BLaER1 treated with 17β-estradiol and CSF1 and Interleukin-3, amounts not matched to agents 10 nM and 100 nM (cell line): ENCODE results near the gene ACOT6.
"Not testable (repeated sequence)": the region's sequence is repeated elsewhere in the genome, so short reads cannot be mapped to it uniquely, and the experiment has no call there.

ENCODE experiments used
- H3K27ac ChIP-seq, 11 experiments: shearing (Covaris generic); formaldehyde crosslinking; 2 replicates each; pipeline ENCODE4 v1.8.1; 2022
- H3K27me3 ChIP-seq, 11 experiments: shearing (Covaris generic); formaldehyde crosslinking; 2 replicates each; pipeline ENCODE4 v1.8.1; 2022
- H3K36me3 ChIP-seq, 11 experiments: shearing (Covaris generic); formaldehyde crosslinking; 2 replicates each; pipeline ENCODE4 v1.8.1; 2022
- H3K4me1 ChIP-seq, 10 experiments: shearing (Covaris generic); formaldehyde crosslinking; 2 replicates each; pipeline ENCODE4 v1.8.1; 2022
- H3K4me2 ChIP-seq, 11 experiments: shearing (Covaris generic); formaldehyde crosslinking; 2 replicates each; pipeline ENCODE4 v1.8.1; 2022
- H3K4me3 ChIP-seq, 10 experiments: shearing (Covaris generic); formaldehyde crosslinking; 2 replicates each; pipeline ENCODE4 v1.8.1; 2022
- H3K9ac ChIP-seq, 11 experiments: shearing (Covaris generic); formaldehyde crosslinking; 2 replicates each; pipeline ENCODE4 v1.8.1; 2022
- H3K9me3 ChIP-seq, 11 experiments: shearing (Covaris generic); formaldehyde crosslinking; replicated peaks in 1 of 11; 2 replicates each; pipeline ENCODE4 v1.8.1; 2022
- H4K20me1 ChIP-seq, 11 experiments: shearing (Covaris generic); formaldehyde crosslinking; 2 replicates each; pipeline ENCODE4 v1.8.1; 2022
- Cebpa-rat ChIP-seq, 11 experiments: shearing (Covaris generic); IDR thresholded peaks; 2 replicates each; pipeline ENCODE4 v1.8.1; 2022

The ACOT6 gene

DNA sequence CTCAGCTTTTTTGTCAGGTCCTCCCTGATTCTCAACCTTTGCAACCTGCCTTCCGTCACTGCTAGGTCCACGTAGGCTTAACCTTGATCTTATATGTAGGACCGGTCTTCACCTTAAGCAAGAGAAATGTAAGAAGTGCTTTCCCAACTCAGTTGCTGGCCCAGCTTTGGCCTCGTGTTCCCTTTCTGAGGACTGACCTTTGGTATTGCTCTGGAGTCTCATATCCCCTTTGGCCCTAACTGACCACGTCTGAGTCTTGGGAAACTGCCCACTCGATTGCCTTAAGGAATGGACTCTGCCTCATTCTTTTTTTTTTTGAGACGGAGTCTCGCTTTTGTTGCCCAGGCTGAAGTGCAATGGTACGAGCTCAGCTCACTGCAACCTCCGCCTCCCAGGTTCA lies 8.0 kb downstream of the ACOT6 start:
- H3K4me3 ChIP-seq, result no peak overlapping the region
- TF ChIP-seq Cebpa-rat (IDR thresholded peaks at IDR 0.05), result no peak

DNA sequence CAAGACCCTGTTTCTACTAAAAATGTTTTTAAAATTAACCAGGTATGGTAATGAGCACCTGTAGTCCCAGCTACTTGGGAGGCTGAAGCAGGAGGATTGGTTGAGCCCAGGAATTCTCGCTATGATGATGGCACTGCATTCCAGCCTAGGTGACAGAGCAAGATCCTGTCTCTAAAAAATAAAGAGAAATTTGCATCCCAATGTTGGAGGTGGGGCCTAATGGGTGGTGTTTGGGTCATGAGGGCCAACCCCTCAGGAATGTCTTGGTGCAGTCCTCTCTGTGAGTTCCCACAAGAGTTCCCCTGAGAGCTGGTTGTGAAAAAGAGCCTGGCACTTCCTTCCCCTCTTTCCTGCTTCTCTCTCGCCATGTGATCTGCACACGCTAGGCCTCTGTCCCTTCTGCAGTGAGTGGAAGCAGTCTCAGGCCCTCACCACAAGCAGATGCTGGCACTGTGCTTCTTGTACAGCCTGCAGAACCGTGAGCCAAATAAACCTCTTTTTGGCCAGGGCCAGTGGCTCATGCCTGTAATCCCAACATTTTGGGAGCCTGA lies 11.3 kb downstream of the ACOT6 start:
- Histone ChIP-seq H3K4me3 (no peak overlapping the region), H3K9me3 (peaks cover 9 to 18% (median 13%) of the 10 kb centered on the region in 11 experiments; a peak in 18 of 22 replicates), H3K36me3 (no peaks in the 10 kb centered on the region), H3K4me1 (peaks cover 5 to 10% (median 7%) of the 10 kb centered on the region in 10 experiments; a peak in 14 of 20 replicates), H4K20me1 (no peaks in the 10 kb centered on the region), H3K27ac (no peak overlapping the region), H3K4me2 (peak overlapping the region; percentile 1 to 53 (median 34); a peak in 16 of 22 replicates), H3K9ac (no peak overlapping the region), H3K27me3 (no peaks in the 10 kb centered on the region)
- no peak for TF ChIP-seq Cebpa-rat (IDR thresholded peaks at IDR 0.05)

More for the DNA sequence above, 8.0 kb downstream of the ACOT6 start:
- H3K27ac ChIP-seq, result no peak overlapping the region
- peaks cover 5 to 10% (median 7%) of the 10 kb centered on the region in 10 experiments; a peak in 14 of 20 replicates for H3K4me1 ChIP-seq
- no peaks in the 10 kb centered on the region for H4K20me1 ChIP-seq
- H3K9me3 ChIP-seq, result peaks cover 9 to 18% (median 13%) of the 10 kb centered on the region in 11 experiments; a peak in 18 of 22 replicates
- H3K9ac ChIP-seq, result no peak overlapping the region
- H3K4me2 ChIP-seq, result no peak overlapping the region
- H3K36me3 ChIP-seq, result no peaks in the 10 kb centered on the region
- no peaks in the 10 kb centered on the region for H3K27me3 ChIP-seq

DNA sequence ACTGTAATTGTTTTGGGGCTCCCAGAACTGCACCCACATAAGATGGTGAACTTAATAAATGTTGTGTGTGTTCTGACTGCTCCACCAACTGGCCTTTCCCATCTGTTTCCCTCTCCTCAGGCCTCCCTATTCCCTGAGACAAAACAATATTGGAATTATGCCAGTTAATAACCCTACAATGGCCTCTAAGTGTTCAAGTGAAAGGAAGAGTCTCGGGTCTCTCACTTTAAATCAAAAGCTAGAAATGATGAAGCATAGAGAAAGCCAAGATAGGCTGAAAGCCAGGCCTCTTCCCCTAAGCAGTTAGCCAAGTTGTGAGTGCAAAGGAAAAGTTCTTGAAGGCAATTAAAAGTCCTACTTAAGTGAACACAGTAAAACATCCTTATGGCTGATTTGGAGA lies 13.4 kb downstream of the ACOT6 start:
- H3K36me3 ChIP-seq, result no peaks in the 10 kb centered on the region
- no peak overlapping the region for H3K4me3 ChIP-seq
- no peak for TF ChIP-seq Cebpa-rat (IDR thresholded peaks at IDR 0.05)
- no peaks in the 10 kb centered on the region for H3K27me3 ChIP-seq
- H3K4me2 ChIP-seq, result no peak overlapping the region
- peaks cover 9 to 18% (median 13%) of the 10 kb centered on the region in 11 experiments; a peak in 18 of 22 replicates for H3K9me3 ChIP-seq
- peaks cover 5 to 10% (median 7%) of the 10 kb centered on the region in 10 experiments; a peak in 14 of 20 replicates for H3K4me1 ChIP-seq
- H4K20me1 ChIP-seq, result no peaks in the 10 kb centered on the region
- no peak overlapping the region for H3K27ac ChIP-seq
- H3K9ac ChIP-seq, result no peak overlapping the region

DNA sequence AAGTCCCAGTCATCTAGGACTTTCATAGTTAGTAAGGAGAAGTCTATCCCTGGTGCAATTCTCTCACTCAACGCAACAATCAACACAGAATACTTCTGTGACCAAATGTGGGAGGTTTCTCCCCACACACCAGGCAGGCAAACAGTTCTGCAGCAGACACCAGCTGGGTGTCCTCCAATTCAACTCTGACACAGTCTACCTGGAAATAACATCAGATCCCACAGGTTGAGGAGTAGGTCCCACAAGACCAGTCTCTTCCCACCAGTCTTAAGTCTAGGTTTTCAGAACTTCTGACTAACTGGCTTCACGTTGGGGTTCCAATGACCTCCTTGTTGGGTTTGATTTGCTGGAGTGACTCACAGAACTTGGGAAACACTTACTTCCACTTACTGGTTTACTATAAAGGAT lies 14.8 kb downstream of the ACOT6 start:
- peaks cover 5 to 10% (median 7%) of the 10 kb centered on the region in 10 experiments; a peak in 14 of 20 replicates for H3K4me1 ChIP-seq
- no peaks in the 10 kb centered on the region for H4K20me1 ChIP-seq
- no peaks in the 10 kb centered on the region for H3K36me3 ChIP-seq
- H3K4me3 ChIP-seq, result no peak overlapping the region
- no peak overlapping the region for H3K4me2 ChIP-seq
- H3K27ac ChIP-seq, result no peak overlapping the region
- peaks cover 9 to 18% (median 13%) of the 10 kb centered on the region in 11 experiments; a peak in 18 of 22 replicates for H3K9me3 ChIP-seq
- no peak overlapping the region for H3K9ac ChIP-seq
- no peaks in the 10 kb centered on the region; a peak in 1 of 22 replicates for H3K27me3 ChIP-seq
- no peak for TF ChIP-seq Cebpa-rat (IDR thresholded peaks at IDR 0.05)

DNA sequence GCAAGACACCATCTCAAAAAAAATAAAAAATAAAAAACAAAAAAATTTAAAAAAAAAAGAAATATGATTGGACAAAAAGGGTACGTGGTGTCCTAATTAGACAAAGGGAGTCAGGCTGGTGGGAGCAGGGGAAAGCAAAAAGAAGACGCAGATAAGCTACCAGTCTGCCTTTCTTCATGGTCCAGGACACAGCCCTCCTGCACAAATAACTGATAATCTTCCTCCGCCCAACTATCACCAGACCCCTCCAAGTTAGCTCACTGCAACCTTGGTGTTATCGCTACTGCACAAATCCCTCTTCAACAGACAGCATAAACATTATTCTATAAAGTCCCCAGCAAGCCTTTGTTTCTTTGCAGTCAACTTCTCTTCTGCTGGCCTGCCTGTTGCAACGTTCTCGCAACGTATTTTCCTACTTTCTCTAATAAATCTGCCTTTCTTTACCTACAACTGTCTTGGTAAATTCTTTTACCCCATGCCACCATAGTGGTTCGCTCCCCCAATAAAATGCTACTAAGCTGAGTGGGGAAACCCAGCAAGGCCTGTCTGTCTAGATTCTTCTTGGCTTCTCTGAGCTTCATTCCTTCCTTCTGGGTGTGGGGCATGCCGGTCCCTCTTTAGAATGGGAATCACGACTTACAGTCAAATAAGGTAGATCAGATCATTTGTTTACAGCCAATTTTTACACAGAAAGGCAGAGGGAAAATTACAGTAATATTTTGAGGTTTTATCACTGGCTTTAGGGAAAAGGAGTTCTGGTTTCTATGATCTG lies 17.9 kb downstream of the ACOT6 start:
- H3K36me3 ChIP-seq, result no peaks in the 10 kb centered on the region

DNA sequence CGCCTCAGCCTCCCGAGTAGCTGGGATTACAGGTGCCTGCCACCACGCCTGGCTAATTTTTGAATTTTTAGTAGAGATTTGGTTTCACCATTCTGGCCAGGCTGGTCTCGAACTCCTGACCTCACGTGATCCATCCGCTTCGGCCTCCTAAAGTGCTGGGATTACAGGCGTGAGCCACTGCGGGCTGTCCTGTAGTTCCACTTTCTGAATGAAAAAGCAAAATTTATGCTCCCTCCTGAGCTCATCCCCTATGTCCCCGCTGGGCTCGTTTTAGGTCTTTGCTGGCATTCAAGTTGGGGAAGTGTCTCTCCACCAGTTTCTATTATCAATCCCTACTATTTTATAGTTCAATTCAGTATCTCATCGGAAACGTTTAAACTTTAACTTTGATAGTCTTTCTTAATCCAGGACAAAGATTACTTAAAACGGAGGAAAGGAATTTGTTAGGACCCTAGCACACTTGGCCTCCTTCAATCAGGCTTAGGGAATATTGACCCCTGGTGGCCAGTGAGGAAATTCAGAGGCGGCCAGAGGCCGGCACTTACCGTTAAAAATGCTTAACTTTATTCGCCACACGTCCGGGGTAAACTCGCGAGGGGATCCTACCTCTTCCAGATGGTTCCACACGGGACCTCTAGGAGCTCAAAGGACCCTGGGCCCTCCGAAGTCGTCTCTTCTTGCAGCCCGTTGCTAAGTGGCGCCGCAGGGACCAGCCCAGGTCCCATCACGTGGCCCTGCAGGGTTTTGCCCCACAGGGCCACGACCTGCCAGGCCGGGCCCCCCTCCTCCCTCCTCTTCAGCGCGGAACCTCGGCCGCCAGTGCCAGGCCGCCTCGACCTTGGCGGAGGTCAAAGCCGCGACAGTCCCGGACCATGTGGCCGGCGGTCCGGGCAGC lies 21.0 kb downstream of the ACOT6 start:
- H3K27ac ChIP-seq, result no peak overlapping the region
- H3K9me3 ChIP-seq, result no peaks in the 10 kb centered on the region
- peak overlapping the region in 6 of 11 experiments; percentile 9 to 53 (median 40); a peak in 7 of 22 replicates for H3K9ac ChIP-seq
- H3K4me1 ChIP-seq, result peaks cover 7 to 9% (median 8%) of the 10 kb centered on the region in 10 experiments; a peak in 14 of 20 replicates
- peaks cover 35 to 48% (median 44%) of the 10 kb centered on the region in 11 experiments for H3K27me3 ChIP-seq
- H3K4me3 ChIP-seq, result peak overlapping the region; percentile 28 to 62 (median 40); a peak in 17 of 20 replicates
- H3K4me2 ChIP-seq, result peak overlapping the region; percentile 47 to 86 (median 63)
- no peaks in the 10 kb centered on the region for H3K36me3 ChIP-seq
- H4K20me1 ChIP-seq, result peaks cover 0 to 8% (median 0%) of the 10 kb centered on the region in 11 experiments; a peak in 1 of 22 replicates
- no peak for TF ChIP-seq Cebpa-rat (IDR thresholded peaks at IDR 0.05)

More for the DNA sequence above, 17.9 kb downstream of the ACOT6 start:
- H3K4me2 ChIP-seq, result no peak overlapping the region
- peaks cover 7 to 9% (median 8%) of the 10 kb centered on the region in 10 experiments; a peak in 14 of 20 replicates for H3K4me1 ChIP-seq
- no peak overlapping the region for H3K9ac ChIP-seq
- no peaks in the 10 kb centered on the region for H3K9me3 ChIP-seq
- no peak overlapping the region for H3K27ac ChIP-seq
- no peak overlapping the region for H3K4me3 ChIP-seq
- peaks cover 0 to 8% (median 0%) of the 10 kb centered on the region in 11 experiments; a peak in 1 of 22 replicates for H4K20me1 ChIP-seq
- TF ChIP-seq Cebpa-rat (IDR thresholded peaks at IDR 0.05), result no peak
- H3K27me3 ChIP-seq, result peaks cover 25 to 29% (median 29%) of the 10 kb centered on the region in 11 experiments

DNA sequence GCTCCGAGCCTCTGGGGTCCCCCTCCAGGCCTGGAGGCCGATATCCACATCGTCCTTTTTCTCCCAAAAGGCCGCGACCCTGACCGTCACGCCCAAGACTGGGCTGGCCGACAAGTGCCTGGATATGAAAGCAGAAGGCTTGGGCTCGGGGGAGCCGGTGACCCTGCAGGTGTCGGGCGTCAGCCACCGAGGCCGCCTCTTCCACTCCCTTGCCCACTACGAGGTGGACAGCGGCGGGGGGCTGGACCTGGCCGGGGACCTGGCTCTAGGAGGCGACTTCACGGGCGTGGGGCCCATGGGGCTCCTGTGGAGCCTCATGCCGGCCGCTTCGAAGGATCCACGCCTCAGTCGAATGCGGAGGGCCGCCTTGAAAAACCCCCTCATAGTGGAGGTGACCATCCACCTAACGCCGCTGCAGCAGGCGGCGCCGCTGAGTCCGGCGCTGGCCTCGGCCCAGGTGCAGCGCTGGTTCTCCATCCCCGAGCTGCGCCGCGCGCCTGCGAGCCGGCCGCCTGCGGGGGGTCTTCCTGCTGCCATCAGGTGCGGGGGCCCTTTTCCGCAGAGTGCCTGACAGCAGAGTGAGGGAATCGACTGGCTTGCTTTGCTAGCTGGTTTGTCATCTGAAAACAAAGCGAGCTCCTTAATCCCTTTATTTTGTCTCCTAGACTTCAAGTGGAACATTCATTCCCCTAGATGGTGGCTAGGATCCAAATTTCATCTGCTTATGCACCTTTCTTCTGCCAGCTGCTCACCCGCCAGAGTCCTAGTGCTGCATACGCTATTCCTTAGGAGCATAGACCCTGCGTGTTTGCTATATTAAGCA lies 21.9 kb downstream of the ACOT6 start:
- Histone ChIP-seq H3K27ac (no peak overlapping the region), H3K4me1 (peaks cover 7 to 9% (median 8%) of the 10 kb centered on the region in 10 experiments; a peak in 14 of 20 replicates), H3K4me2 (peak overlapping the region; percentile 47 to 86 (median 63)), H3K4me3 (peak overlapping the region; percentile 28 to 62 (median 40); a peak in 16 of 20 replicates), H3K9me3 (no peaks in the 10 kb centered on the region), H3K36me3 (no peaks in the 10 kb centered on the region), H3K9ac (peak overlapping the region in 5 of 11 experiments; percentile 11 to 53 (median 45); a peak in 6 of 22 replicates), H4K20me1 (peaks cover 0 to 8% (median 0%) of the 10 kb centered on the region in 11 experiments; a peak in 1 of 22 replicates), H3K27me3 (peaks cover 35 to 48% (median 44%) of the 10 kb centered on the region in 11 experiments)
- no peak for TF ChIP-seq Cebpa-rat (IDR thresholded peaks at IDR 0.05)

DNA sequence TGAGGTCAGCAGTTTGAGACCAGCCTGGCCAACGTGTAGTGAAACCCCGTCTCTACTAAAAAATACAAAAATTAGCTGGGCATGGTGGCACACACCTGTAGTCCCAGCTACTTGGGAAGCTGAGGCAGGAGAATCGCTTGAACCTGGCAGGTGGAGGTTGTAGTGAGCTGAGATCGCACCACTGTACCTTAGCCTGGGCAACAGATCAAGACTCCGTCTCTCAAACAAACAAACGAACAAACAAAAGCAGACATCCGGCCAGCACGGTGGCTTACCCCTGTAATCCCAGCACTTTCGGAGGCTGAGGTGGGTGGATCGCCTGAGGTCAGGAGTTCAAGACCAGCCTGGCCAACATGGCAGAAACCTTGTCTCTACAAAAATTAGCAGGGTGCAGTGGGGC lies 24.0 kb downstream of the ACOT6 start:
- H4K20me1 ChIP-seq, H3K27ac ChIP-seq, H3K4me3 ChIP-seq, H3K36me3 ChIP-seq, H3K9ac ChIP-seq, H3K9me3 ChIP-seq, H3K4me1 ChIP-seq, H3K4me2 ChIP-seq: not testable (repeated sequence)
- peaks cover 35 to 48% (median 44%) of the 10 kb centered on the region in 11 experiments for H3K27me3 ChIP-seq
